A549 treated with AZD2906 at 1 μM for 4 hours (cell line): ENCODE measurements around the gene OXER1. TPM values are rescaled to one million over a fixed set of nuclear protein-coding genes. Genes with fewer than 3 reads are reported as not detected.

Source experiments
- total RNA-seq: library from RNA; stranded (reverse); fragments of 200-300 nt; extraction: Qiagen RNA extraction; gene quantifications from 5 replicates; pipeline ENCODE4 v1.2.3, GENCODE V29; 2022

The OXER1 gene, protein sequence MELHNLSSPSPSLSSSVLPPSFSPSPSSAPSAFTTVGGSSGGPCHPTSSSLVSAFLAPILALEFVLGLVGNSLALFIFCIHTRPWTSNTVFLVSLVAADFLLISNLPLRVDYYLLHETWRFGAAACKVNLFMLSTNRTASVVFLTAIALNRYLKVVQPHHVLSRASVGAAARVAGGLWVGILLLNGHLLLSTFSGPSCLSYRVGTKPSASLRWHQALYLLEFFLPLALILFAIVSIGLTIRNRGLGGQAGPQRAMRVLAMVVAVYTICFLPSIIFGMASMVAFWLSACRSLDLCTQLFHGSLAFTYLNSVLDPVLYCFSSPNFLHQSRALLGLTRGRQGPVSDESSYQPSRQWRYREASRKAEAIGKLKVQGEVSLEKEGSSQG
- total RNA-seq = not detected in 5 replicates

GRCh38 chr2:42764096-42764495, at the start of gene OXER1:
TSS of gene OXER1 (minus strand) at chr2:42764135. CDS start at chr2:42764062, 73 bp downstream.

GRCh38 chr2:42792583-42793333, 28.8 kb upstream of the OXER1 start, which contains the start of gene HAAO:
TSS of gene HAAO (minus strand) at chr2:42792583. CDS start at chr2:42792536, 47 bp downstream.

Other genes starting within 250 kb of the OXER1 start
- gene MTA3, start 195.5 kb downstream of the OXER1 start, total RNA-seq = 25.1 to 35.3 TPM (median 29.2 TPM) in 5 replicates
- not detected in 5 replicates for gene HAAO, start 28.4 kb upstream of the OXER1 start, total RNA-seq